OCI-LY7 (cell line): ENCODE results near the gene ANOS1. TPM values are rescaled to one million over a fixed set of nuclear protein-coding genes. Genes with fewer than 3 reads are reported as not detected.

Experiments used
- BruUV-seq: library from RNA; stranded (reverse); fragments of 400-500 nt; replicated peaks from 2 replicates; lab custom pipeline; 2021; lab: Mats Ljungman, UMichigan
- CTCF ChIA-PET: fragments of 300-600 bp; sonication (Branson Sonifier 250); formaldehyde crosslinking; loops from one replicate; lab custom pipeline; 2022; ENCODE audit warnings: antibody characterized with exemption; ENCODE audit not compliant: unreplicated experiment; lab: Charles Lee
- POLR2A ChIA-PET: fragments of 300-600 bp; sonication (Branson Sonifier 250); formaldehyde crosslinking; loops from one replicate; lab custom pipeline; 2022; ENCODE audit warnings: antibody characterized with exemption; lab: Charles Lee
- DNase-seq: peaks from one replicate; pipeline ENCODE4 v3.0.0-alpha.2; 2015; ENCODE audit warnings: low spot score
- H2AFZ ChIP-seq: fragments of 200-600 bp; sonication (generic), shearing (Covaris generic); 2 replicates; pipeline ENCODE4 v1.6.1; 2014; ENCODE audit warnings: mild to moderate bottlenecking, antibody characterized with exemption, low read length, moderate library complexity
- H3K27ac ChIP-seq: fragments of 200-600 bp; sonication (generic); 2 replicates; pipeline ENCODE4 v1.5.1; 2014; ENCODE audit warnings: mixed run types, low read depth, mild to moderate bottlenecking, moderate library complexity, low read length, inconsistent platforms; ENCODE audit not compliant: poor library complexity, severe bottlenecking
- H3K36me3 ChIP-seq: fragments of 200-600 bp; sonication (generic); 2 replicates; pipeline ENCODE4 v1.6.1; 2014; ENCODE audit warnings: mild to moderate bottlenecking, antibody characterized with exemption, low read length, moderate library complexity, mixed read lengths; ENCODE audit not compliant: insufficient read depth
- H3K4me1 ChIP-seq: fragments of 200-600 bp; sonication (generic); 2 replicates; pipeline ENCODE4 v1.5.1; 2014; ENCODE audit warnings: mild to moderate bottlenecking, low read length; ENCODE audit not compliant: insufficient read depth, poor library complexity, severe bottlenecking
- H3K4me2 ChIP-seq: fragments of 200-600 bp; sonication (generic); 2 replicates; pipeline ENCODE4 v1.6.1; 2014; ENCODE audit warnings: mild to moderate bottlenecking, low read length
- H3K4me3 ChIP-seq: fragments of 200-600 bp; sonication (generic); 2 replicates; pipeline ENCODE4 v1.5.1; 2014; ENCODE audit warnings: mild to moderate bottlenecking, low read depth, low read length; ENCODE audit not compliant: poor library complexity, severe bottlenecking
- H3K79me2 ChIP-seq: fragments of 200-600 bp; sonication (generic); 2 replicates; pipeline ENCODE4 v1.6.1; 2016; ENCODE audit warnings: low read depth, mild to moderate bottlenecking, low read length, moderate library complexity, mixed read lengths; ENCODE audit not compliant: insufficient read depth
- H3K9me2 ChIP-seq: fragments of 200-600 bp; sonication (generic); 2 replicates; pipeline ENCODE4 v1.6.1; 2016; ENCODE audit warnings: mild to moderate bottlenecking, low read length, mixed read lengths; ENCODE audit not compliant: insufficient read depth
- H3K9me3 ChIP-seq: fragments of 200-600 bp; sonication (generic); 2 replicates; pipeline ENCODE4 v1.6.1; 2014; ENCODE audit warnings: mild to moderate bottlenecking, mixed run types, low read length, mixed read lengths
- H4K20me1 ChIP-seq: fragments of 200-600 bp; sonication (generic); 2 replicates; pipeline ENCODE4 v1.6.1; 2014; ENCODE audit warnings: mild to moderate bottlenecking, antibody characterized with exemption, low read length, moderate library complexity, mixed read lengths; ENCODE audit not compliant: insufficient read depth
- CTCF ChIP-seq: fragments of 200-600 bp; sonication (generic); conservative IDR thresholded peaks from 2 replicates; pipeline ENCODE4 v1.5.1; 2014; ENCODE audit warnings: mild to moderate bottlenecking, antibody characterized with exemption, low read length, moderate library complexity, mixed read lengths
- EZH2phosphoT487 ChIP-seq: fragments of 200-600 bp; sonication (generic); IDR thresholded peaks from 2 replicates; pipeline ENCODE4 v1.6.1; 2018; ENCODE audit warnings: low read depth, borderline replicate concordance, mild to moderate bottlenecking, mixed run types, antibody characterized with exemption, low read length, moderate library complexity, mixed read lengths
- intact Hi-C: fragments of 100-400 bp; cut with micrococcal nuclease; formaldehyde crosslinking; loops from one replicate; pipeline ENCODE4 v1.10.0; 2022; ENCODE audit not compliant: unreplicated experiment
- total RNA-seq, 2 experiments: library from RNA; depleted of rRNA in 1 of 2; stranded (reverse); fragments of >200 nt in 1 of 2; shearing (Covaris generic) in 1 of 2; gene quantifications; 2 replicates each; pipeline ENCODE4 v1.2.3, GENCODE V29; 2014 to 2022

ANOS1 gene
- total RNA-seq, 2 experiments from 2014 or later = not detected

- Histone ChIP-seq H3K4me3 (no peak overlapping the region), H3K4me2 (no peak overlapping the region), H3K79me2 (no peaks in the 10 kb centered on the region), H4K20me1 (no peaks in the 10 kb centered on the region), H3K36me3 (no peaks in the 10 kb centered on the region), H2AFZ (no peak overlapping the region), H3K9me3 (no peaks in the 10 kb centered on the region), H3K27ac (no peak overlapping the region), H3K4me1 (no peaks in the 10 kb centered on the region), H3K9me2 (no peaks in the 10 kb centered on the region)
- TF ChIP-seq CTCF = no peak
- ChIA-PET POLR2A (no interaction called here), CTCF (no interaction called here)
- intact Hi-C loops = no loop called here
- no TSS peak for BruUV-seq
- DNase-seq = no peak
Observed at GRCh38 chrX:8683687-8684086, 48.2 kb downstream of the ANOS1 start.

- no peak overlapping the region for H2AFZ ChIP-seq
- DNase-seq = no peak
- ChIA-PET POLR2A (no interaction called here), CTCF (no interaction called here)
- H3K4me2 ChIP-seq = no peak overlapping the region
- no peaks in the 10 kb centered on the region for H3K9me3 ChIP-seq
- TF ChIP-seq EZH2phosphoT487 (no peak), CTCF (no peak)
- no peaks in the 10 kb centered on the region for H3K9me2 ChIP-seq
- H3K4me1 ChIP-seq = no peaks in the 10 kb centered on the region
- H3K4me3 ChIP-seq = no peak overlapping the region
- no peaks in the 10 kb centered on the region for H4K20me1 ChIP-seq
- no peak overlapping the region for H3K27ac ChIP-seq
- intact Hi-C loops = no loop called here
- H3K36me3 ChIP-seq = no peaks in the 10 kb centered on the region
- no TSS peak for BruUV-seq
- no peaks in the 10 kb centered on the region for H3K79me2 ChIP-seq
Observed at GRCh38 chrX:8679550-8679949, 52.4 kb downstream of the ANOS1 start.

- CTCF ChIA-PET = no interaction called here
- no peak overlapping the region for H3K4me3 ChIP-seq
- POLR2A ChIA-PET = no interaction called here
- no peaks in the 10 kb centered on the region for H3K79me2 ChIP-seq
- no peak overlapping the region for H3K4me2 ChIP-seq
- H4K20me1 ChIP-seq = no peaks in the 10 kb centered on the region
- H3K36me3 ChIP-seq = no peaks in the 10 kb centered on the region
- DNase-seq = no peak
- no TSS peak for BruUV-seq
- no peak for TF ChIP-seq EZH2phosphoT487
- no peak for TF ChIP-seq CTCF
- no peak overlapping the region for H3K27ac ChIP-seq
- intact Hi-C loops = no loop called here
- H3K9me3 ChIP-seq = no peaks in the 10 kb centered on the region
- H2AFZ ChIP-seq = no peak overlapping the region
- no peaks in the 10 kb centered on the region for H3K9me2 ChIP-seq
- H3K4me1 ChIP-seq = no peaks in the 10 kb centered on the region
Observed at GRCh38 chrX:8675006-8675630, 56.8 kb downstream of the ANOS1 start.
